ENCODE measurements around the gene DYRK2.

DYRK2 gene

DNA sequence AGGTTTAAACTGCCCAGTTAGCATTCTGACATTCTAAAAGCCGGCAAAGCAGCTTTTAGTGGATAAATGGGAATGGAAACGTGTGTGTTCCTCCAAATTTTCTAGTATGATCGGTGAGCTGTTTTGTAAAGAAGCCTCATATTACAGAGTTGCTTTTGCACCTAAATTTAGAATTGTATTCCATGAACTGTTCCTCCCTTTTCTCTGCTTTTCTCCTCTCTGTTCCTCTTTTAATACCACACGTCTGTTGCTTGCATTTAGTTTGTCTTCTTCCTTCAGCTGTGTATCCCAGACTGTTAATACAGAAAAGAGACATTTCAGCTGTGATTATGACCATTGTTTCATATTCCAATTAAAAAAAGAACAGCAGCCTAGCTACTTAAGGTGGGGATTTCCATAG lies 10.7 kb downstream of the DYRK2 start:
- TF ChIP-seq EZH2phosphoT487 (conservative IDR thresholded peaks at IDR 0.05; ENCODE audit: low read length) = no peak
- TF ChIP-seq, protein P1, sequence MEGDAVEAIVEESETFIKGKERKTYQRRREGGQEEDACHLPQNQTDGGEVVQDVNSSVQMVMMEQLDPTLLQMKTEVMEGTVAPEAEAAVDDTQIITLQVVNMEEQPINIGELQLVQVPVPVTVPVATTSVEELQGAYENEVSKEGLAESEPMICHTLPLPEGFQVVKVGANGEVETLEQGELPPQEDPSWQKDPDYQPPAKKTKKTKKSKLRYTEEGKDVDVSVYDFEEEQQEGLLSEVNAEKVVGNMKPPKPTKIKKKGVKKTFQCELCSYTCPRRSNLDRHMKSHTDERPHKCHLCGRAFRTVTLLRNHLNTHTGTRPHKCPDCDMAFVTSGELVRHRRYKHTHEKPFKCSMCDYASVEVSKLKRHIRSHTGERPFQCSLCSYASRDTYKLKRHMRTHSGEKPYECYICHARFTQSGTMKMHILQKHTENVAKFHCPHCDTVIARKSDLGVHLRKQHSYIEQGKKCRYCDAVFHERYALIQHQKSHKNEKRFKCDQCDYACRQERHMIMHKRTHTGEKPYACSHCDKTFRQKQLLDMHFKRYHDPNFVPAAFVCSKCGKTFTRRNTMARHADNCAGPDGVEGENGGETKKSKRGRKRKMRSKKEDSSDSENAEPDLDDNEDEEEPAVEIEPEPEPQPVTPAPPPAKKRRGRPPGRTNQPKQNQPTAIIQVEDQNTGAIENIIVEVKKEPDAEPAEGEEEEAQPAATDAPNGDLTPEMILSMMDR (IDR thresholded peaks at IDR 0.05; ENCODE audit: insufficient read depth, low read length, poor library complexity, severe bottlenecking) = no peak
- H4K20me1 ChIP-seq (ENCODE audit: low read depth, low read length) = peaks cover 24% of the 10 kb centered on the region; the same call in 1 of the 2 replicates
- no peak overlapping the region for H3K27ac ChIP-seq (ENCODE audit: low read depth, low read length)
- H3K9me2 ChIP-seq (replicated peaks; ENCODE audit: insufficient read depth, low read length) = no peaks in the 10 kb centered on the region
- H3K9me3 ChIP-seq (ENCODE audit: insufficient read depth, low read length) = no peaks in the 10 kb centered on the region
- H3K9ac ChIP-seq (ENCODE audit: low read length) = no peak overlapping the region
- H3K27me3 ChIP-seq (ENCODE audit: low read length) = no peaks in the 10 kb centered on the region
- H2AFZ ChIP-seq (ENCODE audit: low read depth, low read length, severe bottlenecking) = no peak overlapping the region
- H3K4me3 ChIP-seq (ENCODE audit: insufficient read depth, low read length, poor library complexity, severe bottlenecking) = no peak overlapping the region
- H3K4me2 ChIP-seq (ENCODE audit: low read depth, low read length, poor library complexity, severe bottlenecking) = no peak overlapping the region
- H3K36me3 ChIP-seq (ENCODE audit: low read length) = peaks cover 25% of the 10 kb centered on the region
- no peaks in the 10 kb centered on the region; the same call in 1 of the 2 replicates for H3F3A ChIP-seq (ENCODE audit: insufficient read depth)
- peaks cover 41% of the 10 kb centered on the region for H3K79me2 ChIP-seq (ENCODE audit: insufficient read depth, low read length)

DNA sequence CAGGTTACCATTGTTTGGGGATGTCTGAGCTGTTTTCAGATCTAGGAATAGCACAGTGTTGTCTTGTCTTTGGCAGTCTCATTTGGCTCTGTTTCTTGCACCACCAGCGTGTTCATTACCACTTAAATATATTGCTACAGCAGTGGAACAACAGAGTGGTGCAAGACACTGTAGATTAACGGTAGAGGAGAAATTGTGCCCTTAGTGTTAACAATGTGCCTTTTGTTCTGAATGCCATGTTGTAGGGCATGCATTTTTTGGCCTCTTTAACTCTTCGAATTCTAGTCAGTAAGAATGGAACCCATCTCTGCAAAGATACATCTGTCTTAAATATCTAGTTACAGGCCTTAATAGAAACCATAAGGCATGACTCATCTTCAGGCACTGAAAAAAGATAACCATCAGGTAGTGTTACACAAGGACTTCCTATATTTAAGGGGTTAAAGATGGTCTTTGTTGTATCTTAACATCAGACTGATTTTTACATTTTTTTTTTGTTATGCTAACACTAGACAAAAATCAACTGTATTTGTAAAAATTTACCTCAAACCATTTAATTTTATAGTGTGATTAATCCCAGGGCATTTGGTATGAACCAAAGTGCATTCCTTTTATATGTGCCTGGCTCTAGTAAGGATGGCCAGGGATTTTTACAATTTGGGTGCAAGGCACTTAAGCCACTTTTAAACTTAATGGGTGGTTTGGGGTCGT lies 12.9 kb downstream of the DYRK2 start:
- Histone ChIP-seq H3K9me2 (replicated peaks; ENCODE audit: insufficient read depth, low read length) (no peaks in the 10 kb centered on the region), H3K4me2 (ENCODE audit: low read depth, low read length, poor library complexity, severe bottlenecking) (no peak overlapping the region), H2AFZ (ENCODE audit: low read depth, low read length, severe bottlenecking) (no peak overlapping the region), H4K20me1 (ENCODE audit: low read depth, low read length) (peaks cover 24% of the 10 kb centered on the region; the same call in 1 of the 2 replicates), H3F3A (ENCODE audit: insufficient read depth) (peaks cover 3% of the 10 kb centered on the region; the same call in 1 of the 2 replicates), H3K27me3 (ENCODE audit: low read length) (no peaks in the 10 kb centered on the region), H3K79me2 (ENCODE audit: insufficient read depth, low read length) (peaks cover 21% of the 10 kb centered on the region; the same call in 1 of the 2 replicates), H3K9me3 (ENCODE audit: insufficient read depth, low read length) (no peaks in the 10 kb centered on the region), H3K9ac (ENCODE audit: low read length) (no peak overlapping the region), H3K4me3 (ENCODE audit: insufficient read depth, low read length, poor library complexity, severe bottlenecking) (no peak overlapping the region), H3K36me3 (ENCODE audit: low read length) (peaks cover 25% of the 10 kb centered on the region), H3K27ac (ENCODE audit: low read depth, low read length) (no peak overlapping the region)
- TF ChIP-seq, protein P1 (IDR thresholded peaks at IDR 0.05; ENCODE audit: insufficient read depth, low read length, poor library complexity, severe bottlenecking) = no peak
- no peak for TF ChIP-seq EZH2phosphoT487 (conservative IDR thresholded peaks at IDR 0.05; ENCODE audit: low read length)

DNA sequence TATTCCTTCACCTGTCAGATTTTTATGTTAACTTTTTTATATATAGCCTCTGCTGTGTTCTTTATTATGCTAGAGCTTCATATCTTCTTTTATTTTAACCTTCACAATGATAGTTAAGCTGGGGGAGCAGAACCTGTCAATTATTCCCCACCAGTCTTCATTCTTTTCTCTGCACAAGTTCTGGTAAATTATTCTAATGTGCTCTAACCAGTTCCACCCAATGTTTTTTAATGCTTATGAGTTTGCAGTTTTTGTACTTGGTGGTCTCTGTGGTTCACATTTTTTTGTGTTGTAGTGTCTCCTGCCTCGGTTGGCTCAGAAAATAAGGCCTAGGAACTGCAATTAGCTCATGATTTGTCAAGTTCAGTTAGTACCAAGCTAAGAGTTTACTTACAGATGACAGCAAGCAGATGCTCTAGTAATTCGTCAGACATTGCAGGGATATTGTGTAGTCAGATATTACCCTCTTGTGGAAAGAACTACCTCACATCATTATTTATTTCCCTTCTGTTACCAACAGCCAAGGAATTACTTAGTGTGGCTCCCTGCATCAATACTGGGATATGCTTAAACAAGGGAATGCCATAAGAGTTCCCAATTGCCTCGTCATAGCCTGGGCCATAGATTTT lies 14.5 kb downstream of the DYRK2 start:
- TF ChIP-seq EZH2phosphoT487 (conservative IDR thresholded peaks at IDR 0.05; ENCODE audit: low read length) = no peak
- TF ChIP-seq, protein P1 (IDR thresholded peaks at IDR 0.05; ENCODE audit: insufficient read depth, low read length, poor library complexity, severe bottlenecking) = no peak
- Histone ChIP-seq H3K79me2 (ENCODE audit: insufficient read depth, low read length) (peaks cover 14% of the 10 kb centered on the region; the same call in 1 of the 2 replicates), H4K20me1 (ENCODE audit: low read depth, low read length) (peaks cover 24% of the 10 kb centered on the region; the same call in 1 of the 2 replicates), H3K9me2 (replicated peaks; ENCODE audit: insufficient read depth, low read length) (no peaks in the 10 kb centered on the region), H2AFZ (ENCODE audit: low read depth, low read length, severe bottlenecking) (no peak overlapping the region), H3K36me3 (ENCODE audit: low read length) (peaks cover 22% of the 10 kb centered on the region), H3K9me3 (ENCODE audit: insufficient read depth, low read length) (no peaks in the 10 kb centered on the region), H3K9ac (ENCODE audit: low read length) (no peak overlapping the region), H3K27me3 (ENCODE audit: low read length) (no peaks in the 10 kb centered on the region), H3F3A (ENCODE audit: insufficient read depth) (peaks cover 3% of the 10 kb centered on the region; the same call in 1 of the 2 replicates), H3K27ac (ENCODE audit: low read depth, low read length) (no peak overlapping the region), H3K4me3 (ENCODE audit: insufficient read depth, low read length, poor library complexity, severe bottlenecking) (no peak overlapping the region), H3K4me2 (ENCODE audit: low read depth, low read length, poor library complexity, severe bottlenecking) (no peak overlapping the region)

All from SU-DHL-6 (cell line).